AG10803 (cell line): ENCODE data around the gene SMG6.

ENCODE experiments used
- DNase-seq: peaks from one replicate; pipeline ENCODE4 v3.0.0; 2010; ENCODE audit warnings: low read depth
- H3K4me3 ChIP-seq: 2 replicates; pipeline ENCODE4 v1.5.1; 2011; ENCODE audit warnings: mild to moderate bottlenecking, low read length, control low read depth
- TF ChIP-seq, protein P1 (sequence below): conservative IDR thresholded peaks from 2 replicates; pipeline ENCODE4 v1.5.1; 2011; ENCODE audit warnings: mild to moderate bottlenecking, low read length, control low read depth, inconsistent platforms

Gene SMG6

DNA sequence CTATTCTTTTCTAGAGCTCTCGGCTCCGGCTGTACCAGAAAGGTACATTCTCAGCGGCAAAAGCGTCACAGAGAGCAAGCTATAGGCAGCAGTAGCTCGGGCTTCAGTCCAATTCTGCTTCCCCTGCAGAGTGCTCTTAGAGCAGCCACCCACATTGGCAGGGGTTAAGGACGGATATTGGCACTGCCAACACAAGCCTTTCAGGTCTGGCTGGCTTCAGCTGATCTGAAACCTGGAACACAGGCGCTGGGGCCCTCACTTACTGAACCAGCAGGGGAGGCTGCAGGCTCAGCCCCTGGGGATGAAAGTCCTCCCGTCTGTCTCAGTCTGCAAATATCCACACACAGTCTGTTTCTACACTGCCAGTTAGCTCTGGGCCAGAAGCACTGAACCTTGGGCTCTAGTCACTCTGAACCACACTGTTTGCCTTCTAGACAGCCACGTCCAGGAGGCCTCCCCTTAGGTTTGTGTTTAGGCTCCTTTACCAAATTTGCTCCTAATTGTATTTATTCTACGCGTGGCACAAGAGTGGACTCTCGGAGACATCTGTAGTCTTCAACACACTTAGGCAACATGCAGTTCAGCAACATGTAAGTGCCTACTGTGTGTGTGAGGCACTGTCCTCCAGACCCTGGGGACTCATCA is 208.6 kb downstream of the SMG6 start:
- no peak overlapping the region for H3K4me3 ChIP-seq
- TF ChIP-seq, protein P1, sequence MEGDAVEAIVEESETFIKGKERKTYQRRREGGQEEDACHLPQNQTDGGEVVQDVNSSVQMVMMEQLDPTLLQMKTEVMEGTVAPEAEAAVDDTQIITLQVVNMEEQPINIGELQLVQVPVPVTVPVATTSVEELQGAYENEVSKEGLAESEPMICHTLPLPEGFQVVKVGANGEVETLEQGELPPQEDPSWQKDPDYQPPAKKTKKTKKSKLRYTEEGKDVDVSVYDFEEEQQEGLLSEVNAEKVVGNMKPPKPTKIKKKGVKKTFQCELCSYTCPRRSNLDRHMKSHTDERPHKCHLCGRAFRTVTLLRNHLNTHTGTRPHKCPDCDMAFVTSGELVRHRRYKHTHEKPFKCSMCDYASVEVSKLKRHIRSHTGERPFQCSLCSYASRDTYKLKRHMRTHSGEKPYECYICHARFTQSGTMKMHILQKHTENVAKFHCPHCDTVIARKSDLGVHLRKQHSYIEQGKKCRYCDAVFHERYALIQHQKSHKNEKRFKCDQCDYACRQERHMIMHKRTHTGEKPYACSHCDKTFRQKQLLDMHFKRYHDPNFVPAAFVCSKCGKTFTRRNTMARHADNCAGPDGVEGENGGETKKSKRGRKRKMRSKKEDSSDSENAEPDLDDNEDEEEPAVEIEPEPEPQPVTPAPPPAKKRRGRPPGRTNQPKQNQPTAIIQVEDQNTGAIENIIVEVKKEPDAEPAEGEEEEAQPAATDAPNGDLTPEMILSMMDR, result peak; percentile 79
- DNase-seq, result peak; percentile 78

DNA sequence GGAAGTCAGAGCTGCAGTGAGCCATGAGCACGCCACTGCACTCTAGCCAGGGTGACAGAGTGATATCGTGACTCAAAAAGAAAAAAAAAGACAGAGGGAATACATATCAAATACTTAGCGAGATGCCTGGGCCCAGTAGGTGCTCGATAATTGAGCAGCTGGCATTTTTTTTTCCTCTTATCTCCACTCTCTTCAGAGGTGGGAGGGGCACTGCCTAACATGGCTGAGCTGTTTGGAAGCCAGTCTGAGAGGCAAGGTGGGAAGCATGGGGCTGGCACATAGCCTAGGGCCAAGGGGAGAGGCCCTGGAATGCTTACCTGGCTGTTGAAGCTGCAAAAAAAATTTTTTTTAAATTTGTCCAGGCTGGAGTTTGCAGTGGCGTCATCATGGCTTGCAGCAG is 210.2 kb downstream of the SMG6 start:
- no peak for DNase-seq
- no peak overlapping the region for H3K4me3 ChIP-seq
- TF ChIP-seq, protein P1, result no peak

DNA sequence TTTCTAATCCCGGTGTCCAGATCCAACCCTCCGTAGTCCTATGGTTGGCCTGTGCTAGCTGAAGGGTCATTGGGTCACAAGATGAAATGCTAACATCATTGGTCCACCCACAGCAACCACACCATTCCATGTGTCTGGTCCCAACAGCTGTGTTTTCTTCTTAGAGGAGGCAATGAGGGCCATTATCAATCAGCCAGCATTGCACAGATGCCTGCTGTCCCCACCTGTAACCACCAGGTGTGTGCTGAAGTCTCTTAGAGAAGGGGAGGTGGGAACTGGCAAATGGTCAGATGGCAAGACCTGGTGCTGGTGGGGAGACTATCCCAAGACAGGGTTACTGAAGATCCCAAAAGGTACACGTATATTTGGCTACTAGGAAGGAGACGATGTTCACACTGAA is 211.3 kb downstream of the SMG6 start:
- no peak overlapping the region for H3K4me3 ChIP-seq
- TF ChIP-seq, protein P1, result no peak
- DNase-seq, result no peak

DNA sequence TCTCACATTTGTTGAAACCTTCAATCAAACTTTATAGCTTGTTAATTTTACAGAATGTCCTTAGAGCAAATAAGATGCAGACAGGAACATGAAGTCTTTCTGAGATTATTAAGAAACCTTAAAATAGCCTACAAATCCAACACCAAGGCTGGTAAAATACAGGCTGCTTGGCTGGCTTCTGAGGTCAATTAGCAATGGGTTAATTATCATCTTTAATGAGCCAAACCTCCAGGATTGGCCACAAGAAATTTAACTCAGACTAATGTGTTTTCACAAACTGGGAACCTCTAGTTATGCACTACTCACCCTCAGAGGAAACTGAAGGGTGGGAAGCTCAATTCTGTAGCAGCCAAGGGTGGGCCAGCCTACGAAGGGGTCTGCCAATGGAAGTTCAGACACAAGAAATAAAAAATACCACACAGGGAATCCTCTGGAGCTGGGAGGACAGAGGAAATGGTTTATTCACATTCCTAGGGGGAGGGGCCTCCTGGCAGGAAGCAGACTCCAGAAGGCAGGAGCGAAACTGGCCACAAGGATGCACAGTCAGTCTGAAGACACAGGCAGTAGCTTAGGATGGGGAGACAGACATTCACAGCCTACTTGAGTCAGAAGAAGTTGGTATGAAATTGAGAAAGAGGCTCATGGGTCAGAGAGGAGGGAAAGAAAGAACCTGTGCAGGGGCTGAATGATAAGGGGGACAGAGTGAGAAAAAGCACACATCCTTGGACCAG is 212.6 kb downstream of the SMG6 start:
- DNase-seq, result peak; percentile 96
- TF ChIP-seq, protein P1, result peak; percentile 69
- H3K4me3 ChIP-seq, result peak overlapping the region; percentile 29; the same call in 1 of the 2 replicates

DNA sequence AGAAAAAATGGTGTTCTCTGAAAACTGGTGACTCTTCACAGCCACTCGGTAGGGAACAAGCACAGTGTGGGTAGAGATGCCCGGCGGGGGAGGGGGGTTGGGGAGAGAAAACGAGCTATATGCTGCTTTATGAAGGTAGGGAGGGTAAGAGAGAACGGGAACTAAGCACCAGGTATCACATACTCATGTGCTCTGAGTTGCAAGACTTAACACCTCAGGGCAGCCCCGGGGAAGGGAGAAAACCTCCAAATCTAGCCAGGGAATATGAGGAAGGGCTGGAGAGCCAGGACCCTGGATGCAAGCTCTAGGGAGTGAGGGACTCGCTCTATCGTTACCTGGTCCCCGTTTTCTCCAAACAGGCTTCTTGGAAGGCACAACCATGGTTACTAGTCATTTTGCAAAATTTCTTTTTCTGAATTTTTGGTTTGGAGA is 213.4 kb downstream of the SMG6 start:
- TF ChIP-seq, protein P1, result no peak
- DNase-seq, result no peak
- peak overlapping the region; percentile 58; the same call in 1 of the 2 replicates for H3K4me3 ChIP-seq

DNA sequence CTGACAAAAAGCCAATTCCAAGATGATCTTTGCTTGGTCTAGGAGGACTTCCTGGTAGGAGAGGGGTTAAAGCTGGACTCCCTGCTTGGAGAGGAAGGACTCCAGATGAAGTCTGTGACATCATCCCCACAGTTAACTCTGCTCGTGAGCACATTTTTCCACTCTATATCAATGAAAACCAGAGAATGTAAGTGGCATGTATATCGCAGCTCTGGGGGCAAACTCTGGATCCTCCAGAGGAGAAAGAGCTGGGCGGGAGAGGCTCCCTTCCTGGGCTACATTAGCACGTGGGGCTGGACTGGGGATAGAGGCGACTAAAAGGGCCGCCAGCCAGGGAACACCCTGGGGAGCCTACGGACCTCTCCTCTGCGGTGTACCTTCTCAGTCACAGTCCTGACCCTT is 214.6 kb downstream of the SMG6 start:
- DNase-seq, result peak; percentile 58

More for the DNA sequence above, 214.6 kb downstream of the SMG6 start:
- TF ChIP-seq, protein P1, result no peak
- H3K4me3 ChIP-seq, result peak overlapping the region; percentile 58
